ENCODE results near the gene PYGO2. TPM values are rescaled to one million over a fixed set of nuclear protein-coding genes. Genes with fewer than 3 reads are reported as not detected.

Gene PYGO2
- total and polyA plus RNA-seq, 3 experiments from 2014 or later = 34.2 to 42.6 (median 35.3) TPM

GRCh38 chr1:154970631-154971340, 9.2 kb upstream of the PYGO2 start, which contains the start of gene SHC1:
TSS of gene SHC1 (minus strand) at chr1:154970747. CDS start at chr1:154970526, 221 bp downstream.
- POLR2A ChIA-PET = interaction anchor here (0.9 kb wide), 1 partner anchor 19 kb away, joined by 4 read pairs; no protein-coding TSS in a partner anchor
- CTCF ChIA-PET = interaction anchor here (0.9 to 3.6 kb wide), 7 partner anchors 9 to 73 kb away, joined by 3 to 21 read pairs (median 4); partner anchors contain the start of genes PBXIP1 and PYGO2
- peak within 1 kb of the TSS in 6 of 7 donors; percentile 21 to 61 (median 34) for H3K4me3 Mint-ChIP-seq
- Histone ChIP-seq H3K36me3 (ENCODE audit: insufficient read depth, low read length) (peaks cover 27% of the 10 kb centered on the region), H3K27ac (ENCODE audit: low read depth, low read length) (peak within 1 kb of the TSS; percentile 60), H3K4me3 (ENCODE audit: low read length) (no peak within 1 kb of the TSS), H3K27me3 (ENCODE audit: insufficient read depth, low read length, poor library complexity, severe bottlenecking) (no peaks in the 10 kb centered on the region), H3K4me1 (ENCODE audit: insufficient read depth, low read length) (peaks cover 31% of the 10 kb centered on the region), H3K9me3 (ENCODE audit: low read length) (no peaks in the 10 kb centered on the region)
- H3K4me1 Mint-ChIP-seq = peaks cover 24 to 38% (median 27%) of the 10 kb centered on the region in 3 donors
- H3K36me3 Mint-ChIP-seq = peaks cover 0 to 54% (median 4%) of the 10 kb centered on the region in 3 donors
- peak in 1 of 5 donors; percentile 48 for DNase-seq
- peak within 1 kb of the TSS; percentile 8 to 95 (median 72) for H3K27ac Mint-ChIP-seq
- H3K9me3 Mint-ChIP-seq = no peaks in the 10 kb centered on the region
- no peaks in the 10 kb centered on the region for H3K27me3 Mint-ChIP-seq

DNA sequence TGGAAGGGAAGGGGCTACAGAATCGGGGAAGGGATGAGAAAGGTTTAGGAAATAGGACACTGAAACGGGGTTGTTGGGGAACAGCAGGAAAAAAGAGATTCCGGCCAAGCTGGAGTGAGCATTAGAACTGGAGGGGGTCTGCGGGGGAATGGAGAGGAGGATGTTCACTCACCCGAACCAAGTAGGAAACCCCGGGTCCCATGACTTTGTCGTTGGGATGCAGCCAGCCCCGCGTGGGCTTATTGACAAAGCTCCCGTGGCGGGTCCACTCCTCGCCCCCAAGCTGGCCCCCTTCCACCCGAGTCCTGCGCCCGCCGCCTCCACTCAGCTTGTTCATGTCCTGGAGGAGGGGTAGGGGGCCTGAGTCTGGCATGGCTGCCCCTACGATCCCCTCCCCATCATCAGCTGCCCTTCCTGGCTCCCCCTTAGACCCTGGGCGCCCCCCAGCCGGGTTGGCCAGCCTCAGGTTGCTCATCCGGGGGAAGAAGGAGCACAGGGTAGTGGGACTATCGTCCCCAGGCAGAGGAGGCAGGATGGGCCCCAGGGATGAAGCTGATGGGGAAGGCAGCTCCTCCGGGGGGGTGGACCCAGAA, 8.4 kb upstream of the PYGO2 start:
- Histone ChIP-seq H3K27me3 (ENCODE audit: insufficient read depth, low read length, poor library complexity, severe bottlenecking) (no peaks in the 10 kb centered on the region), H3K9me3 (ENCODE audit: low read length) (no peaks in the 10 kb centered on the region), H3K4me1 (ENCODE audit: insufficient read depth, low read length) (peaks cover 30% of the 10 kb centered on the region), H3K27ac (ENCODE audit: low read depth, low read length) (peak overlapping the region; percentile 51), H3K4me3 (ENCODE audit: low read length) (no peak overlapping the region), H3K36me3 (ENCODE audit: insufficient read depth, low read length) (peaks cover 33% of the 10 kb centered on the region)
- Mint-ChIP-seq H3K27me3 (no peaks in the 10 kb centered on the region), H3K36me3 (peaks cover 0 to 62% (median 5%) of the 10 kb centered on the region in 3 donors), H3K4me3 (peak overlapping the region in 2 of 7 donors; percentile 2 to 49), H3K9me3 (no peaks in the 10 kb centered on the region), H3K4me1 (peaks cover 24 to 38% (median 27%) of the 10 kb centered on the region in 3 donors), H3K27ac (peak overlapping the region in 5 of 8 donors; percentile 47 to 95 (median 82))
- DNase-seq = peak in 1 of 5 donors; percentile 35
- ChIA-PET POLR2A (no interaction called here), CTCF (interaction anchor here (1.2 to 3.6 kb wide), 4 partner anchors 8 to 47 kb away, joined by 3 to 21 read pairs (median 10); partner anchors contain the start of gene PYGO2)

- peak overlapping the region in 1 of 7 donors; percentile 2 for H3K4me3 Mint-ChIP-seq
- POLR2A ChIA-PET = no interaction called here
Observed at GRCh38 chr1:154969246-154969645, 7.7 kb upstream of the PYGO2 start.

GRCh38 chr1:154968731-154969130, 7.1 kb upstream of the PYGO2 start:
- no peak overlapping the region for H3K4me3 ChIP-seq (ENCODE audit: low read length)
- DNase-seq = peak in 1 of 5 donors; percentile 38
- H3K4me3 Mint-ChIP-seq = no peak overlapping the region
- H3K27me3 ChIP-seq (ENCODE audit: insufficient read depth, low read length, poor library complexity, severe bottlenecking) = no peaks in the 10 kb centered on the region
- H3K9me3 ChIP-seq (ENCODE audit: low read length) = no peaks in the 10 kb centered on the region
- H3K27ac Mint-ChIP-seq = peak overlapping the region in 4 of 8 donors; percentile 19 to 78 (median 42)
- CTCF ChIA-PET = interaction anchor here (1.1 to 1.6 kb wide), 2 partner anchors 12 to 25 kb away, joined by 3 read pairs; no protein-coding TSS in a partner anchor
- no peaks in the 10 kb centered on the region for H3K27me3 Mint-ChIP-seq
- no peaks in the 10 kb centered on the region for H3K9me3 Mint-ChIP-seq
- POLR2A ChIA-PET = no interaction called here
- peaks cover 0 to 72% (median 7%) of the 10 kb centered on the region in 3 donors for H3K36me3 Mint-ChIP-seq
- H3K27ac ChIP-seq (ENCODE audit: low read depth, low read length) = peak overlapping the region; percentile 29
- peaks cover 27 to 41% (median 30%) of the 10 kb centered on the region in 3 donors for H3K4me1 Mint-ChIP-seq
- H3K4me1 ChIP-seq (ENCODE audit: insufficient read depth, low read length) = peaks cover 30% of the 10 kb centered on the region
- peaks cover 37% of the 10 kb centered on the region for H3K36me3 ChIP-seq (ENCODE audit: insufficient read depth, low read length)

More at GRCh38 chr1:154969246-154969645, 7.7 kb upstream of the PYGO2 start:
- Histone ChIP-seq H3K9me3 (ENCODE audit: low read length) (no peaks in the 10 kb centered on the region), H3K4me1 (ENCODE audit: insufficient read depth, low read length) (peaks cover 30% of the 10 kb centered on the region), H3K4me3 (ENCODE audit: low read length) (no peak overlapping the region), H3K36me3 (ENCODE audit: insufficient read depth, low read length) (peaks cover 33% of the 10 kb centered on the region), H3K27me3 (ENCODE audit: insufficient read depth, low read length, poor library complexity, severe bottlenecking) (no peaks in the 10 kb centered on the region), H3K27ac (ENCODE audit: low read depth, low read length) (peak overlapping the region; percentile 29)
- H3K9me3 Mint-ChIP-seq = no peaks in the 10 kb centered on the region
- H3K4me1 Mint-ChIP-seq = peaks cover 24 to 38% (median 27%) of the 10 kb centered on the region in 3 donors
- DNase-seq = peak in 1 of 5 donors; percentile 22
- H3K27me3 Mint-ChIP-seq = no peaks in the 10 kb centered on the region
- peaks cover 0 to 67% (median 7%) of the 10 kb centered on the region in 3 donors for H3K36me3 Mint-ChIP-seq
- CTCF ChIA-PET = interaction anchor here (1.1 to 3.6 kb wide), 3 partner anchors 13 to 30 kb away, joined by 3 to 15 read pairs (median 3); no protein-coding TSS in a partner anchor
- peak overlapping the region in 5 of 8 donors; percentile 47 to 95 (median 82) for H3K27ac Mint-ChIP-seq

GRCh38 chr1:154967331-154967950, 5.9 kb upstream of the PYGO2 start:
- H3K27ac Mint-ChIP-seq = peak overlapping the region in 2 of 8 donors; percentile 50 to 51
- peaks cover 28 to 46% (median 36%) of the 10 kb centered on the region in 3 donors for H3K4me1 Mint-ChIP-seq
- Histone ChIP-seq H3K4me3 (ENCODE audit: low read length) (no peak overlapping the region), H3K36me3 (ENCODE audit: insufficient read depth, low read length) (peaks cover 40% of the 10 kb centered on the region), H3K4me1 (ENCODE audit: insufficient read depth, low read length) (peaks cover 25% of the 10 kb centered on the region), H3K9me3 (ENCODE audit: low read length) (no peaks in the 10 kb centered on the region), H3K27ac (ENCODE audit: low read depth, low read length) (no peak overlapping the region), H3K27me3 (ENCODE audit: insufficient read depth, low read length, poor library complexity, severe bottlenecking) (no peaks in the 10 kb centered on the region)
- H3K36me3 Mint-ChIP-seq = peaks cover 0 to 77% (median 9%) of the 10 kb centered on the region in 3 donors
- peak in 1 of 5 donors; percentile 5 for DNase-seq
- H3K27me3 Mint-ChIP-seq = no peaks in the 10 kb centered on the region
- POLR2A ChIA-PET = no interaction called here
- CTCF ChIA-PET = interaction anchor here (1.7 to 1.9 kb wide), 2 partner anchors 12 to 16 kb away, joined by 4 to 7 read pairs; partner anchors contain the start of genes FLAD1 and PBXIP1
- no peak overlapping the region for H3K4me3 Mint-ChIP-seq
- H3K9me3 Mint-ChIP-seq = no peaks in the 10 kb centered on the region

DNA sequence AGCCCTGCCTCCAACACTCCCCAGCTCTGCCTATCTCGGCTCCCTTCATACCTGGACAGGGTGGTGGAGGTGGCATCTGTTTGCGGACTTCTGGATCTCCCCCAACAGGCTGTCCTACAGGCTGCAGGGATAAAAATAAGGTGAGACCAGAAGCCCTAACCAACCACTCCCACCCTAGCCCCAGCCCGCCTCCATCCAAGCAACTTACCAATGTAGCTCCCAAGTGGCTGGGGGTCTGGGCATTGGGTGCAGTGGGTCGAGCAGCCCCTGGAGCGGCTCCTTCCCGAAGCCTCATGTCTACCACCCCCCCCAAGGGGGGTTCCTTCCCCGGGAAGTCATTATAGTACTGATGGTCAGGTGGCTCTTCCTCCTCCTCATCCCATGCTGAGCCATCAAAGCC, 4.5 kb upstream of the PYGO2 start:
- Histone ChIP-seq H3K27me3 (ENCODE audit: insufficient read depth, low read length, poor library complexity, severe bottlenecking) (no peaks in the 10 kb centered on the region), H3K9me3 (ENCODE audit: low read length) (no peaks in the 10 kb centered on the region), H3K4me3 (ENCODE audit: low read length) (no peak overlapping the region), H3K27ac (ENCODE audit: low read depth, low read length) (no peak overlapping the region), H3K36me3 (ENCODE audit: insufficient read depth, low read length) (peaks cover 40% of the 10 kb centered on the region), H3K4me1 (ENCODE audit: insufficient read depth, low read length) (peaks cover 18% of the 10 kb centered on the region)
- H3K27me3 Mint-ChIP-seq = no peaks in the 10 kb centered on the region
- H3K9me3 Mint-ChIP-seq = no peaks in the 10 kb centered on the region
- DNase-seq = peak in 1 of 5 donors; percentile 14
- ChIA-PET CTCF (interaction anchor here (1.5 to 1.9 kb wide), 4 partner anchors 11 to 92 kb away, joined by 3 to 7 read pairs (median 4); partner anchors contain the start of genes FLAD1 and PBXIP1), POLR2A (no interaction called here)
- no peak overlapping the region for H3K27ac Mint-ChIP-seq
- H3K4me3 Mint-ChIP-seq = peak overlapping the region in 1 of 7 donors; percentile 51
- peaks cover 0 to 72% (median 8%) of the 10 kb centered on the region in 3 donors for H3K36me3 Mint-ChIP-seq
- H3K4me1 Mint-ChIP-seq = peaks cover 21 to 40% (median 30%) of the 10 kb centered on the region in 3 donors

DNA sequence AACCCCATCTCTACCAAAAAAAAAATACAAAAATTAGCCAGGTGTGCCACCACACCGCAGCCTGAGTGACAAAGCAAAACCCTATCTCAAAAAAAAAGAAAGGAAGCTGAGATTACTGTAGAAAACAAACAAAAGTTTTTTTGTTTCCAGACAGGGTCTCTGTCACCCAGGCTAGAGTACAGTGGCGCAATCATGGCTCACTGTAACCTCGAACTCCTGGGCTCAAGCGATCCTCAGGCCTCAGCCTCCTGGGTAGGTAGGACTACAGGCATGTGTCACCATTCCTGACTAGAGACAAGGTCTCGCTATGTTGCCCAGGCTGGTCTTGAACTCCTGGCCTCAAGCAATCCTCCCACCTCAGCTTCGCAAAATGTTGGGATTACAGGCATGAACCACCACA, 2.8 kb upstream of the PYGO2 start:
- Histone ChIP-seq H3K9me3 (ENCODE audit: low read length) (no peaks in the 10 kb centered on the region), H3K4me1 (ENCODE audit: insufficient read depth, low read length) (peaks cover 19% of the 10 kb centered on the region), H3K27ac (ENCODE audit: low read depth, low read length) (no peak overlapping the region), H3K4me3 (ENCODE audit: low read length) (no peak overlapping the region), H3K36me3 (ENCODE audit: insufficient read depth, low read length) (peaks cover 40% of the 10 kb centered on the region), H3K27me3 (ENCODE audit: insufficient read depth, low read length, poor library complexity, severe bottlenecking) (no peaks in the 10 kb centered on the region)
- ChIA-PET CTCF (interaction anchor here (1.0 to 1.4 kb wide), 3 partner anchors 10 to 121 kb away, joined by 3 to 5 read pairs (median 3); partner anchors contain the start of gene CKS1B), POLR2A (no interaction called here)
- peaks cover 27 to 46% (median 32%) of the 10 kb centered on the region in 3 donors for H3K4me1 Mint-ChIP-seq
- peak overlapping the region in 3 of 8 donors; percentile 21 to 99 (median 60) for H3K27ac Mint-ChIP-seq
- peak in 1 of 5 donors; percentile 9 for DNase-seq
- no peaks in the 10 kb centered on the region for H3K27me3 Mint-ChIP-seq
- H3K4me3 Mint-ChIP-seq = peak overlapping the region in 1 of 7 donors; percentile 68
- H3K9me3 Mint-ChIP-seq = no peaks in the 10 kb centered on the region
- H3K36me3 Mint-ChIP-seq = peaks cover 0 to 80% (median 8%) of the 10 kb centered on the region in 3 donors

All from CD8-positive, alpha-beta memory T cell (primary cell).